HUES64 (cell line): ENCODE measurements around the gene ADAP1.

Source experiments
- H3K27ac ChIP-seq: 2 replicates; pipeline ENCODE4 v1.7.0; 2013; ENCODE audit warnings: low read depth, low read length, inconsistent platforms
- H3K27me3 ChIP-seq: 2 replicates; pipeline ENCODE4 v1.6.1; 2013; ENCODE audit warnings: mild to moderate bottlenecking, low read length; ENCODE audit not compliant: insufficient read depth
- H3K36me3 ChIP-seq: 2 replicates; pipeline ENCODE4 v1.6.1; 2013; ENCODE audit warnings: mild to moderate bottlenecking, low read length; ENCODE audit not compliant: insufficient read depth
- H3K4me1 ChIP-seq: 2 replicates; pipeline ENCODE4 v1.6.1; 2013; ENCODE audit warnings: mild to moderate bottlenecking, low read length, moderate library complexity; ENCODE audit not compliant: insufficient read depth
- H3K4me3 ChIP-seq: 2 replicates; pipeline ENCODE4 v1.5.1; 2013; ENCODE audit warnings: mild to moderate bottlenecking, low read length, moderate library complexity
- H3K9ac ChIP-seq: 2 replicates; pipeline ENCODE4 v1.6.1; 2013; ENCODE audit warnings: mild to moderate bottlenecking, low read depth, low read length
- H3K9me3 ChIP-seq: 2 replicates; pipeline ENCODE4 v1.6.1; 2013; ENCODE audit warnings: low read depth, low read length; ENCODE audit not compliant: insufficient read depth
- WGBS: fragments of 150-250, 120-280 bp; methylation state at CpG from one replicate; pipeline ENCODE4 v1.1.7; 2013; ENCODE audit warnings: missing lambda C conversion rate; 5-methylcytosine and 5-hydroxymethylcytosine counted together

Gene ADAP1

GRCh38 chr7:972110-972509, 17.6 kb upstream of the ADAP1 start:
- H3K9me3 ChIP-seq, result no peaks in the 10 kb centered on the region
- no peak overlapping the region for H3K4me3 ChIP-seq
- 95% methylated on average over 12 of the region's 12 CpGs for WGBS
- peaks cover 4% of the 10 kb centered on the region for H3K4me1 ChIP-seq
- no peak overlapping the region for H3K27ac ChIP-seq
- peaks cover 51% of the 10 kb centered on the region for H3K36me3 ChIP-seq
- no peaks in the 10 kb centered on the region for H3K27me3 ChIP-seq
- no peak overlapping the region for H3K9ac ChIP-seq

GRCh38 chr7:970744-971143, 16.3 kb upstream of the ADAP1 start:
- peaks cover 2% of the 10 kb centered on the region for H3K4me1 ChIP-seq
- H3K9me3 ChIP-seq, result no peaks in the 10 kb centered on the region
- no peaks in the 10 kb centered on the region for H3K27me3 ChIP-seq
- no peak overlapping the region for H3K4me3 ChIP-seq
- no peak overlapping the region for H3K27ac ChIP-seq
- no peak overlapping the region for H3K9ac ChIP-seq
- peaks cover 57% of the 10 kb centered on the region for H3K36me3 ChIP-seq
- WGBS, result 94% methylated on average over 6 of the region's 6 CpGs

- H3K4me1 ChIP-seq, result no peaks in the 10 kb centered on the region
- H3K9me3 ChIP-seq, result no peaks in the 10 kb centered on the region
- H3K36me3 ChIP-seq, result peaks cover 57% of the 10 kb centered on the region
- H3K9ac ChIP-seq, result no peak overlapping the region
- H3K4me3 ChIP-seq, result no peak overlapping the region
- no peaks in the 10 kb centered on the region for H3K27me3 ChIP-seq
- no peak overlapping the region for H3K27ac ChIP-seq
- WGBS, result 93% methylated on average over 11 of the region's 11 CpGs
Measured at GRCh38 chr7:969403-969802, 14.9 kb upstream of the ADAP1 start.

GRCh38 chr7:968205-969105, 14.0 kb upstream of the ADAP1 start:
- Histone ChIP-seq H3K27ac (no peak overlapping the region), H3K9me3 (no peaks in the 10 kb centered on the region), H3K9ac (no peak overlapping the region), H3K36me3 (peaks cover 57% of the 10 kb centered on the region), H3K27me3 (no peaks in the 10 kb centered on the region), H3K4me1 (no peaks in the 10 kb centered on the region), H3K4me3 (no peak overlapping the region)
- WGBS, result 94% methylated on average over 24 of the region's 24 CpGs

GRCh38 chr7:967361-968082, 13.0 kb upstream of the ADAP1 start:
- Histone ChIP-seq H3K4me1 (no peaks in the 10 kb centered on the region), H3K4me3 (no peak overlapping the region), H3K9ac (no peak overlapping the region), H3K27me3 (no peaks in the 10 kb centered on the region), H3K27ac (no peak overlapping the region), H3K9me3 (no peaks in the 10 kb centered on the region), H3K36me3 (peaks cover 49% of the 10 kb centered on the region)
- 96% methylated on average over 39 of the region's 39 CpGs for WGBS

GRCh38 chr7:966291-967069, 12.0 kb upstream of the ADAP1 start:
- H3K36me3 ChIP-seq, result peaks cover 41% of the 10 kb centered on the region

GRCh38 chr7:964401-965231, 10.1 kb upstream of the ADAP1 start:
- Histone ChIP-seq H3K9me3 (no peaks in the 10 kb centered on the region), H3K27ac (no peak overlapping the region), H3K4me1 (no peaks in the 10 kb centered on the region), H3K4me3 (no peak overlapping the region), H3K36me3 (peaks cover 31% of the 10 kb centered on the region), H3K27me3 (no peaks in the 10 kb centered on the region), H3K9ac (no peak overlapping the region)
- WGBS, result 89% methylated on average over 27 of the region's 27 CpGs

More at GRCh38 chr7:966291-967069, 12.0 kb upstream of the ADAP1 start:
- no peaks in the 10 kb centered on the region for H3K4me1 ChIP-seq
- H3K9ac ChIP-seq, result no peak overlapping the region
- H3K27me3 ChIP-seq, result no peaks in the 10 kb centered on the region
- no peak overlapping the region for H3K4me3 ChIP-seq
- H3K27ac ChIP-seq, result no peak overlapping the region
- WGBS, result 95% methylated on average over 22 of the region's 22 CpGs
- no peaks in the 10 kb centered on the region for H3K9me3 ChIP-seq

GRCh38 chr7:963236-964078, 9.0 kb upstream of the ADAP1 start:
- Histone ChIP-seq H3K36me3 (peaks cover 19% of the 10 kb centered on the region), H3K4me1 (no peaks in the 10 kb centered on the region), H3K9ac (no peak overlapping the region), H3K27ac (no peak overlapping the region), H3K9me3 (no peaks in the 10 kb centered on the region), H3K4me3 (no peak overlapping the region), H3K27me3 (no peaks in the 10 kb centered on the region)
- whole genome bisulfite sequencing, result 82% methylated on average over 37 of the region's 37 CpGs

- no peak overlapping the region for H3K4me3 ChIP-seq
- no peak overlapping the region for H3K9ac ChIP-seq
- H3K27ac ChIP-seq, result no peak overlapping the region
- H3K36me3 ChIP-seq, result peaks cover 10% of the 10 kb centered on the region; the same call in 1 of the 2 replicates
- H3K4me1 ChIP-seq, result no peaks in the 10 kb centered on the region
- H3K27me3 ChIP-seq, result no peaks in the 10 kb centered on the region
- WGBS, result 94% methylated on average over 17 of the region's 17 CpGs
- no peaks in the 10 kb centered on the region for H3K9me3 ChIP-seq
Measured at GRCh38 chr7:962401-963081, 8.1 kb upstream of the ADAP1 start.
